Loucy (cell line): ENCODE results near the gene TREML2.

Experiments used
- H2AFZ ChIP-seq: fragments of 200-600 bp; sonication (generic); 2 replicates; pipeline ENCODE4 v1.6.0; 2016; ENCODE audit warnings: antibody characterized with exemption, mild to moderate bottlenecking, low read length, moderate library complexity
- H3F3A ChIP-seq: fragments of 200-600 bp; 2 replicates; pipeline ENCODE4 v1.6.0; 2016; ENCODE audit warnings: antibody characterized with exemption, low read depth, mild to moderate bottlenecking
- H3K27me3 ChIP-seq: fragments of 200-600 bp; sonication (generic); 2 replicates; pipeline ENCODE4 v1.6.1; 2014; ENCODE audit warnings: low read length, mild to moderate bottlenecking; ENCODE audit not compliant: insufficient read depth, poor library complexity, severe bottlenecking
- H3K36me3 ChIP-seq: fragments of 200-600 bp; sonication (generic); 2 replicates; pipeline ENCODE4 v1.6.1; 2016; ENCODE audit warnings: low read length; ENCODE audit not compliant: insufficient read depth
- H3K4me1 ChIP-seq: fragments of 200-600 bp; sonication (generic); 2 replicates; pipeline ENCODE4 v1.5.1; 2014; ENCODE audit warnings: low read length, mild to moderate bottlenecking; ENCODE audit not compliant: insufficient read depth, poor library complexity, severe bottlenecking
- H3K4me2 ChIP-seq: fragments of 200-600 bp; sonication (generic); 2 replicates; pipeline ENCODE4 v1.6.0; 2014; ENCODE audit warnings: antibody characterized with exemption, low read length, low read depth, mild to moderate bottlenecking; ENCODE audit not compliant: poor library complexity, severe bottlenecking
- H3K4me3 ChIP-seq: fragments of 200-600 bp; sonication (generic); 2 replicates; pipeline ENCODE4 v1.5.1; 2014; ENCODE audit warnings: low read length, mild to moderate bottlenecking, mixed read lengths; ENCODE audit not compliant: poor library complexity, severe bottlenecking
- H3K79me2 ChIP-seq: fragments of 200-600 bp; sonication (generic); 2 replicates; pipeline ENCODE4 v1.6.1; 2014; ENCODE audit warnings: low read length; ENCODE audit not compliant: insufficient read depth
- H3K9ac ChIP-seq: fragments of 200-600 bp; sonication (generic); 2 replicates; pipeline ENCODE4 v1.6.0; 2014; ENCODE audit warnings: mild to moderate bottlenecking, low read depth, low read length, moderate library complexity; ENCODE audit not compliant: poor library complexity, severe bottlenecking
- H3K9me2 ChIP-seq: fragments of 200-600 bp; sonication (generic); replicated peaks from 2 replicates; pipeline ENCODE4 v1.6.1; 2016; ENCODE audit warnings: low read depth, low read length, mixed read lengths
- H3K9me3 ChIP-seq: fragments of 200-600 bp; sonication (generic); 2 replicates; pipeline ENCODE4 v1.6.1; 2014; ENCODE audit warnings: mild to moderate bottlenecking, antibody characterized with exemption, low read length, low read depth; ENCODE audit not compliant: insufficient read depth
- H4K20me1 ChIP-seq: fragments of 200-600 bp; sonication (generic); 2 replicates; pipeline ENCODE4 v1.6.0; 2014; ENCODE audit warnings: antibody characterized with exemption, low read length, mild to moderate bottlenecking; ENCODE audit not compliant: insufficient read depth, poor library complexity, severe bottlenecking
- CTCF ChIP-seq: fragments of 200-600 bp; sonication (generic); conservative IDR thresholded peaks from 2 replicates; pipeline ENCODE4 v1.5.1; 2014; ENCODE audit warnings: mild to moderate bottlenecking, antibody characterized with exemption, low read length
- EZH2phosphoT487 ChIP-seq: fragments of 200-600 bp; IDR thresholded peaks from 2 replicates; pipeline ENCODE4 v1.6.1; 2018; ENCODE audit warnings: antibody characterized with exemption, mild to moderate bottlenecking, moderate library complexity, borderline replicate concordance

The TREML2 gene

GRCh38 chr6:41216616-41217015 is 15.7 kb upstream of the TREML2 start:
- Histone ChIP-seq H3K9ac (no peak overlapping the region), H3K4me2 (no peak overlapping the region), H3K27me3 (no peaks in the 10 kb centered on the region), H3K4me3 (no peak overlapping the region), H3K9me3 (no peaks in the 10 kb centered on the region), H3F3A (no peaks in the 10 kb centered on the region), H4K20me1 (no peaks in the 10 kb centered on the region), H3K79me2 (no peaks in the 10 kb centered on the region), H3K4me1 (no peaks in the 10 kb centered on the region), H3K9me2 (no peaks in the 10 kb centered on the region), H2AFZ (no peak overlapping the region), H3K36me3 (no peaks in the 10 kb centered on the region)
- TF ChIP-seq CTCF (no peak), EZH2phosphoT487 (no peak)

GRCh38 chr6:41215777-41216176 is 14.8 kb upstream of the TREML2 start:
- Histone ChIP-seq H3K9me2 (no peaks in the 10 kb centered on the region), H2AFZ (no peak overlapping the region), H4K20me1 (no peaks in the 10 kb centered on the region), H3F3A (no peaks in the 10 kb centered on the region), H3K9ac (no peak overlapping the region), H3K4me2 (no peak overlapping the region), H3K79me2 (no peaks in the 10 kb centered on the region), H3K36me3 (no peaks in the 10 kb centered on the region), H3K4me1 (no peaks in the 10 kb centered on the region), H3K27me3 (no peaks in the 10 kb centered on the region), H3K9me3 (no peaks in the 10 kb centered on the region), H3K4me3 (no peak overlapping the region)
- TF ChIP-seq EZH2phosphoT487 (no peak), CTCF (no peak)

- no peaks in the 10 kb centered on the region for H3K27me3 ChIP-seq
- no peak overlapping the region for H3K9ac ChIP-seq
- no peaks in the 10 kb centered on the region for H3K36me3 ChIP-seq
- H3K79me2 ChIP-seq, result no peaks in the 10 kb centered on the region
- no peak overlapping the region for H3K4me2 ChIP-seq
- no peaks in the 10 kb centered on the region for H3K9me2 ChIP-seq
- no peak overlapping the region for H2AFZ ChIP-seq
- no peaks in the 10 kb centered on the region for H4K20me1 ChIP-seq
- no peaks in the 10 kb centered on the region for H3F3A ChIP-seq
- H3K4me1 ChIP-seq, result no peaks in the 10 kb centered on the region
- H3K9me3 ChIP-seq, result no peaks in the 10 kb centered on the region
- TF ChIP-seq EZH2phosphoT487, result no peak
- no peak for TF ChIP-seq CTCF
- H3K4me3 ChIP-seq, result no peak overlapping the region
Measured at GRCh38 chr6:41214559-41215238, 13.8 kb upstream of the TREML2 start.
